OCI-LY1 (cell line): ENCODE results near the gene NDUFB6.
"Not testable (repeated sequence)": the region's sequence is repeated elsewhere in the genome, so short reads cannot be mapped to it uniquely, and the experiment has no call there.

Source experiments
- CTCF ChIP-seq: fragments of 200-600 bp; sonication (generic), shearing (Covaris generic); IDR thresholded peaks from 2 replicates; pipeline ENCODE4 v1.5.1; 2017; ENCODE audit warnings: mild to moderate bottlenecking, antibody characterized with exemption, low read length, moderate library complexity, mixed read lengths
- EZH2 ChIP-seq: fragments of 200-600 bp; sonication (generic), shearing (Covaris generic); IDR thresholded peaks from 2 replicates; pipeline ENCODE4 v1.8.0; 2017; ENCODE audit warnings: borderline replicate concordance, mixed run types, mild to moderate bottlenecking, antibody characterized with exemption, low read length, moderate library complexity, mixed read lengths

- not testable (repeated sequence) for TF ChIP-seq CTCF, EZH2
These were observed 26.1 kb upstream of the NDUFB6 start for GRCh38 chr9:32599021-32599420.
